Natural killer cell treated with Interleukin-12 subunit alpha and Interleukin-12 subunit beta and Interleukin-15 and Interleukin-18, amount 100 ng/mL, for 72 hours (primary cell): Measurements from ENCODE around the gene F11. TPM values are rescaled to one million over a fixed set of nuclear protein-coding genes. Genes with fewer than 3 reads are reported as not detected.

Experiments
- ATAC-seq, 2 donors: fragments of 150-1000 bp; cut with Tn5 transposase in 1 of 2; sonication (Bioruptor Pico), chemical (Tn5 transposase) in 1 of 2; 2 replicates each; pipeline ENCODE4 v1.10.0; 2021
- DNase-seq: peaks from one replicate; pipeline ENCODE4 v3.0.0; 2022; ENCODE audit warnings: low spot score
- H3K27ac Mint-ChIP-seq, 2 donors: 1 replicate in 1 of 2; 2 replicates in 1 of 2; pipeline ENCODE4 v1.8.0; 2022; ENCODE audit warnings: mixed read lengths in 2 of 2, mild to moderate bottlenecking in 1 of 2, moderate library complexity in 1 of 2
- H3K27me3 Mint-ChIP-seq, 2 donors: 1 replicate in 1 of 2; 2 replicates in 1 of 2; pipeline ENCODE4 v1.8.0; 2022; ENCODE audit warnings: mixed read lengths in 2 of 2
- H3K36me3 Mint-ChIP-seq: one replicate; pipeline ENCODE4 v1.8.0; 2022; ENCODE audit warnings: mixed read lengths
- H3K4me1 Mint-ChIP-seq, 2 donors: 1 replicate in 1 of 2; 2 replicates in 1 of 2; pipeline ENCODE4 v1.8.0; 2022; ENCODE audit warnings: low read depth in 2 of 2, mixed read lengths in 2 of 2, mild to moderate bottlenecking in 1 of 2
- H3K4me3 Mint-ChIP-seq: one replicate; pipeline ENCODE4 v1.8.0; 2022; ENCODE audit warnings: mixed read lengths
- H3K9me3 Mint-ChIP-seq: 2 replicates; pipeline ENCODE4 v1.8.0; 2022; ENCODE audit warnings: mixed read lengths
- total RNA-seq, 2 donors: library from RNA; stranded (reverse); gene quantifications; one replicate each; pipeline ENCODE4 v1.2.3, GENCODE V29; 2022

The F11 gene
- total RNA-seq, result not detected

DNA sequence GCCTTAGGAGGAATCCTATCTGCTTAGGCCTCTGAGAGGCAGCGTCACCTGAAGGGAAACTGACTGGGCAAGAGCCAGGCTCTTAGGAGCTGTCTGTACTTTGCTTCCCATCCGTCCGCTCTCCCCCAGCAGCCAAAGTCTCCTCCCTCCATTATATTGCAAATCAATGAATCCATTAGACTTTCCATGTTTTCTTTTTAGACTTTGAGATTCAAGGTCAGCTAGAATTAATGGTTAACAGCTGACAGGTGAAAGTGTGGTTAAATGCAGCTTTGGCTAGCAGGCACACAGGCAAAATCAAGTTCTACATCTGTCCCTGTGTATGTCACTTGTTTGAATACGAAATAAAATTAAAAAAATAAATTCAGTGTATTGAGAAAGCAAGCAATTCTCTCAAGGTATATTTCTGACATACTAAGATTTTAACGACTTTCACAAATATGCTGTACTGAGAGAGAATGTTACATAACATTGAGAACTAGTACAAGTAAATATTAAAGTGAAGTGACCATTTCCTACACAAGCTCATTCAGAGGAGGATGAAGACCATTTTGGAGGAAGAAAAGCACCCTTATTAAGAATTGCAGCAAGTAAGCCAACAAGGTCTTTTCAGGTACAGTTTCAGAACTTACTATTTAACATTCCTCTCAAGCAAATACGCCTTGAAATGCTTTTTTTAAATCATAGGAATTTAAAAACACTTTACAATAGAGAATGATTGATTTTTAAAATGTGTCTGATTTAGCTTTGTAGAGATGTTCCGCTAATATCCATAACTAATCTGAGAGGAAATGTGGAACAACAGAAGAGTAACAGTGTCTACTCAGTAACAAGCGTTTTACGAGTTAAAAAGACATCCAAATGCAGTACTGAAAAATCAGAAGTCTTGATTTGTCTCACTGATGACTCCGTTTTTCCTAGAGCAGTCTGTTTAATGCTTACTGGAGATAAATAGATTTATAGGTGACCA, at the start of gene F11:
Gene F11, plus strand, starts transcription at position 507 of the 970 bp plus-strand sequence. CDS start 948 bp downstream, outside the sequence.
- H3K9me3 Mint-ChIP-seq, result no peaks in the 10 kb centered on the region
- H3K4me3 Mint-ChIP-seq, result no peak within 1 kb of the TSS
- no peak within 1 kb of the TSS for H3K27ac Mint-ChIP-seq
- DNase-seq (no peak), ATAC-seq (no peak)
- H3K4me1 Mint-ChIP-seq, result no peaks in the 10 kb centered on the region
- H3K27me3 Mint-ChIP-seq, result peaks cover 27 to 46% of the 10 kb centered on the region in 2 donors
- H3K36me3 Mint-ChIP-seq, result no peaks in the 10 kb centered on the region

DNA sequence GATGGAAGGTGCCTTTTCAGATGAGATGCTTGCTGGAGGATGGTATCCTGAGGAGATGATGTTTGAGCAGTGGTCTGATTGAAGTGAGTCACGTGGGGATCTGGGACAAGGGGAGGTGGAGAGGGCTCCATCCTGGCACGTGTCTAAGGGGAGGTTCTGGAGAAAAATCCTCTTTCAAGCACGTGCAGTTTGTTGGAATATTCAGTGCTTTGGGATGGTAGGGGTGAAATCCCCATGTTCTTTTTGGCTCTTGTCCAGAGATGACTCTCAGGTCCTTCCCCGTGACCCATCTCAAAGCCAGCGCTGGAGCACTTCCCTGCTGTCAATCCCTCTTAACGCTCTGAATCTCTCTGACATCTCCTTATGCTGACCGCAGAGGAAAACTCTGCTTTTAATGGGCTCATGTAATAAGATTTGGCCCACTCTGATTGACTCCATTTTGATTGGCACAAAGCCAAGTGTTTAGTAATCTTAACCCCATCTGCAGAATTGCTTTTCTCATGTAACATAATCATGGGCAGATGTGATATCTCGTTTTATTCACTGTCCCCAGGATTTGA, 49.4 kb upstream of the F11 start:
- Mint-ChIP-seq H3K27me3 (peaks cover 4 to 7% of the 10 kb centered on the region in 2 donors), H3K4me1 (no peaks in the 10 kb centered on the region), H3K36me3 (peaks cover 4% of the 10 kb centered on the region), H3K4me3 (no peak overlapping the region), H3K27ac (no peak overlapping the region), H3K9me3 (no peaks in the 10 kb centered on the region)
- DNase-seq, result no peak
- ATAC-seq, result no peak

DNA sequence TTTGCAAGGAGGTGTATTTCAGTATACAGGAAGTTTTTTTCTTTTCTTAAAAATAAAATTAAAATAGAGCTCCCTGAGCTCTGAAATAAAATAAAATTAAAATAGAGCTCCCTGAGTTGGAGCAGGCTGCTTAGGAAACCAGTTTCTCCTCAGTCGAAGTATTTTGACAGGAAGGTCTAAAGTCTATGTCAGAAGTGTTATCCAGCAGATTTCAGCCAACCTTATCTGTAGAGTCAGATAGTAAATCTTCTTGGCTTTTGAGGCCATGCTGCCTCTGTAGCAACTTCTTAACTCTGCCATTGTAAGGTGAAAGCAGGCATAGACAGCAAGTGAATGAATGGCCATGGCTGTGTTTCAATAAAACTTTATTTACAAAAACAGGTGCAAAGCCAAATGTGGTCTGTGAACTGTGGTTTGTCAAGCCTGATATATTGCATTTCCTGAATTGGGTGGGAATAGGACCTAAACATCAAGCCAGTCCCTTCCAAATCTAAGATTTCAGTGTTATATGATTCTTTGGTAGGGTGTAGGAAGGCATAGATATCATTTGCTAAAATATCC, 48.2 kb upstream of the F11 start:
- Mint-ChIP-seq H3K9me3 (peaks cover under 1% of the 10 kb centered on the region), H3K4me1 (no peaks in the 10 kb centered on the region), H3K4me3 (no peak overlapping the region), H3K27ac (no peak overlapping the region), H3K27me3 (peaks cover 4 to 17% of the 10 kb centered on the region in 2 donors), H3K36me3 (peaks cover 6% of the 10 kb centered on the region)
- ATAC-seq (no peak), DNase-seq (no peak)

DNA sequence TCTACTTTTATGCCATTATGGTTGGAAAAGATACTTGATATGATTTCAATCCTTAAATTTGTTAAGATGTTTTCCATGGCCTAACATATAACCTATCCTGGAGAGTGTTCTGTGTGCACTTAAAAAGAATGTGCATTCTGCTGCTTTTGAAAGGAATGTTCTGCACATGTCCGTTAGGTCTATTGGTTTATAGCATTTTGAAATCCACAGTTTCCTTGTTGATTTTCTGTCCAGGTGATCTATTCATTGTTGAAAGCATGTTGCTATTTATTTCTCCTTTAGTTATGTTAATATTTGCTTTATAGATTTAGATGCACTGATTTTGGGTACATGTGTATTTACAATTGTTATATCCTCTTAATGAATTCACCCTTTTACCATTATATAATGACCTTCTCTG, 44.4 kb upstream of the F11 start:
- no peak overlapping the region for H3K27ac Mint-ChIP-seq
- no peak for ATAC-seq
- H3K36me3 Mint-ChIP-seq, result peaks cover 28% of the 10 kb centered on the region
- no peaks in the 10 kb centered on the region for H3K4me1 Mint-ChIP-seq
- H3K27me3 Mint-ChIP-seq, result peaks cover 4 to 24% of the 10 kb centered on the region in 2 donors
- H3K9me3 Mint-ChIP-seq, result peaks cover 11% of the 10 kb centered on the region
- no peak overlapping the region for H3K4me3 Mint-ChIP-seq
- DNase-seq, result no peak

DNA sequence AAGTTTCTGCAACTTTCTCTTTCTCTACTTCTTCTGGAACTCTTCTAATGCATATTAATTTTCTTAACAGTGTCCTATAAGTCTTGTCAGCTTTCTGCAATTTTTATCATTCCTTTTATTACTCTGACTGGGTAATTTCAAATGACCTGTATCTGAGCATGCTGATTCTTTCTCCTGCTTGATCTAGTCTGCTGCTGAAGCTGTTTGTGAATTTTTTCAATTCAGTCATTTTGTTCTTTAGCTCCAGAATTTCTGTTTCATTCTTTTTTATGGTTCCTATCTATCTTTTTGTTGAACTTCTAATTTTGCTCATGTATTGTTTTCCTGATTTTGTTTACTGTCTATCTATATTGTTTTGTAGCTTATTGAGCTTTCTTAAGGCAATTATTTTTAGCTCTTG, 40.1 kb upstream of the F11 start:
- Mint-ChIP-seq H3K36me3 (peaks cover 33% of the 10 kb centered on the region), H3K27me3 (peaks cover 4 to 24% of the 10 kb centered on the region in 2 donors), H3K27ac (no peak overlapping the region), H3K4me1 (no peaks in the 10 kb centered on the region), H3K9me3 (peaks cover 11% of the 10 kb centered on the region), H3K4me3 (no peak overlapping the region)
- ATAC-seq, result no peak
- no peak for DNase-seq

DNA sequence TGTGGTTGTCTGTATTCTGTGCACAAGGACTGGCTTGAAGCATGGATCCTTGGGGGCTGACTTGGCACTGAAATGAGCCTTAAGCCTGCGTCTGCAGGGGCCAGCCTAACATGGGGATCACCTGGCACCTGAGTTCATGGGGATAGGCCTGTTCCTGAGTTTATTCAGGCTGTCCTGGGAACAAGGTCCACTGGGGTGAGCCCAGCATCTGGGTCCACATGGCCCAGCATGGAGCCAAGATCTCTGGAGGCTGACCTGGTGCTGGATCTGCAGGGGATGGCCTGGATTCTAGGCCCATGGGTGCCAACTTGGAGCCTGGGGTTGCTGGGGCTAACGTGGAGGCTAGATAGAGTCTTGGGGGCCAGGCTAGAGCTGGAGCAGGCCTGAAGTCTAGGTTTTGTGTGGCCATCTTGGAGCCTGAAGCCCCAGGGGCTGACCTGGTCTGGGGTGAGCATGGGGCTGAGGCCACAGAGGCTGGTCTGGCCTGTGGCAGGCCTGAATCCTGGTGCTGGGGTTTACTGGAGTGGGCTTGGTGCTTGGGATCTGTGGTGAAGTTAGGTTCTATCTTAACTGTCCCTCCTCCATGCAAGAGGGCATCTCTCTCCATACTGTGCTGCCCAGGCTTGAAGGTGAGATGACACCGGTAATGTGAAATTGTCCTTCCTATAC, 39.3 kb upstream of the F11 start:
- peaks cover 29% of the 10 kb centered on the region for H3K36me3 Mint-ChIP-seq
- H3K9me3 Mint-ChIP-seq, result peaks cover 11% of the 10 kb centered on the region
- DNase-seq, result no peak
- H3K27me3 Mint-ChIP-seq, result peaks cover 0 to 16% of the 10 kb centered on the region in 2 donors
- ATAC-seq, result no peak
- H3K27ac Mint-ChIP-seq, result no peak overlapping the region
- H3K4me3 Mint-ChIP-seq, result no peak overlapping the region
- no peaks in the 10 kb centered on the region for H3K4me1 Mint-ChIP-seq

DNA sequence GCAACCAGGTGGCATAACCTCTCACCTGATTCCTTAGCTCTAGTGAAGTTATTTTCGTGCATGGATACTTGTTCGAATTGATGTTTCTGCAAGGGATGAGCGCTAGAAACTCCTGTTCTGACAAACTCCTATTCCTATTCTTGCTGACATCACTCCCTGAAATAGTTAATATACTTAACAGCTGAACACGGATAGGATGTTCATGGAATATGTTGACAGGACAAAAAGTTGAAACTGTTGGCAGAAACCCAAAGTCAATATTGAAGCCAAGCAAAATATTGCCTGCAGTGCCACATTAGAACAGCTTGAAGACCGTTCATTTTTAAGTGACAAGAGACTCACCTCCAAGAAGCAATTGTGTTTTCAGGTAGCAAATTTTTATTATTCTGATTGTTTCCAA, 38.8 kb upstream of the F11 start, which contains the start of gene KLKB1:
Gene KLKB1, plus strand, starts transcription at position 287 of the 400 bp plus-strand sequence. CDS start 689 bp downstream, outside the sequence.
- DNase-seq (no peak), ATAC-seq (no peak)
- Mint-ChIP-seq H3K4me3 (no peak within 1 kb of the TSS), H3K36me3 (peaks cover 29% of the 10 kb centered on the region), H3K27me3 (peaks cover 0 to 11% of the 10 kb centered on the region in 2 donors), H3K27ac (no peak within 1 kb of the TSS), H3K9me3 (peaks cover 11% of the 10 kb centered on the region), H3K4me1 (no peaks in the 10 kb centered on the region)

DNA sequence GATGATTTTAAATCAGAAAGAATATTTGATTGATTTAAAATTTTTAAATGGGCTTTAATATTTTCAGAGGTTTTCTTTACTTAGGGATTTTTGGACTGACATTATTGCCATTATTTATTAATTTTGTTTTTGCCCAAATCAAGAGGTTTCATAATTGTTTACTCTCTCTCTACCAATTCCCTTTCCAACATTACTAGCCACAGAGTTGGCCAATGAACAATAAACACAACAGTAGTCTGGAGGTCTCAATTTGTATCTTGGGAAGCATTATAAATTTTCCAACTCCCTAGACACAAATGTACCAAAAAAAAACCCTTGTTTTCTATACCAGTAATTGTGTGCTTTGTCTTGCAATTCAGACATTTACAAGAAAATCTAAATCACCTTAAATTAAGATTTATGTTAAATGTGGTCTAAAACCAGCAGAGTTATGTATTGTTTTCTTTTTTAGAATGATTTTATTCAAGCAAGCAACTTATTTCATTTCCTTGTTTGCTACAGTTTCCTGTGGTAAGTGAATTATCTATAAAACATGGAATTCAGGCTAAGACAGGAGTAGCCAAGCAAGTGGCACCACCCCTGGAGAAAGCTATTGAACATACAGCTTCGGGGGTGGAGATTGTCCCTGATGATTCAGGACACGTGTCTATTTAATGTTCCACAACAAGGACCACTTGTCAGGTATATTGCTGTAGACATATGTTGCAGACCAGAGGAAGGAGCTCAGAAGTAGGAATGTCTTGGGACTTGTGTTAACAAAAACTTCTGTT, 38.1 kb upstream of the F11 start:
- peaks cover 0 to 6% of the 10 kb centered on the region in 2 donors for H3K27me3 Mint-ChIP-seq
- ATAC-seq (no peak), DNase-seq (no peak)
- no peak overlapping the region for H3K27ac Mint-ChIP-seq
- peaks cover 10% of the 10 kb centered on the region for H3K9me3 Mint-ChIP-seq
- peaks cover 26% of the 10 kb centered on the region for H3K36me3 Mint-ChIP-seq
- H3K4me3 Mint-ChIP-seq, result no peak overlapping the region
- no peaks in the 10 kb centered on the region for H3K4me1 Mint-ChIP-seq

DNA sequence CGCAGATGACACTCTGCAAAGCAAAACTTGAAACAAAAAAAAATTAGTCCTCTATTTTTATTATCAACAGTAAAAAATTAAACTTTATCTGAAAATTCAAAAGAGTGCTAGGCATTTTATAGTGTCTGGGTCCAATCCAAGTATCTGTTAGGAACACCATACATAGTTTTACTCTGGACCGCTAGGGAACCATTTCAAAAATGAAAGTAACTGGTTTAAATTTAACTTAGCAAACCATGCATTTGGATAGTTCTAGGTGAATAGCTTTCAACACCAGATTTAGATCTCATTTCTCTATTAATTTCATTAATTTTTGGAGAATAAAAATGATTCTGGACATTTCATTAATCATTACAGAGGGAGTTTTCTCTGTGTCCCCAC, 37.5 kb upstream of the F11 start:
- H3K4me1 Mint-ChIP-seq, result no peaks in the 10 kb centered on the region
- H3K4me3 Mint-ChIP-seq, result no peak overlapping the region
- peaks cover 6% of the 10 kb centered on the region for H3K9me3 Mint-ChIP-seq
- H3K27ac Mint-ChIP-seq, result no peak overlapping the region
- DNase-seq (no peak), ATAC-seq (no peak)
- H3K27me3 Mint-ChIP-seq, result peaks cover 0 to under 1% of the 10 kb centered on the region in 2 donors
- peaks cover 21% of the 10 kb centered on the region for H3K36me3 Mint-ChIP-seq

DNA sequence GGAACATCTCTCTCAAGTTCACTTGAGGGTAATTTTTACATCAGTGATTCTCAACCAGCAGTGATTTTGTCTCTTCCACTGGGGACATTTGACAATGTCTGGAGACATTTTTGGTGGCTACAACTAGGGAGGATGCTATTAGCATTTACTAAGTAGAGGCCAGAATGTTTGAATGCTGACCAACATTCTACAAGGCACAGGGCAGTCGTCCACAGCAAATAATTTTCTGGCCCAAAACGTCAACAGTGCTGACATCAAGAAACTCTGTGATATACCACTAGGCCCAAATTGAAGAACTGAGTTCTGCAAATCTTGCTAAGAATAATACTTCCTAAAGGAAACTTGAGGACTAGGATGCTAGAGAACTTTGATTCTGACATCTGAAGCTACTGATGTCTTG, 31.6 kb upstream of the F11 start:
- no peak overlapping the region for H3K4me3 Mint-ChIP-seq
- H3K9me3 Mint-ChIP-seq, result no peaks in the 10 kb centered on the region
- H3K36me3 Mint-ChIP-seq, result no peaks in the 10 kb centered on the region
- H3K27me3 Mint-ChIP-seq, result no peaks in the 10 kb centered on the region
- H3K4me1 Mint-ChIP-seq, result no peaks in the 10 kb centered on the region
- H3K27ac Mint-ChIP-seq, result no peak overlapping the region
- no peak for DNase-seq
- no peak for ATAC-seq

DNA sequence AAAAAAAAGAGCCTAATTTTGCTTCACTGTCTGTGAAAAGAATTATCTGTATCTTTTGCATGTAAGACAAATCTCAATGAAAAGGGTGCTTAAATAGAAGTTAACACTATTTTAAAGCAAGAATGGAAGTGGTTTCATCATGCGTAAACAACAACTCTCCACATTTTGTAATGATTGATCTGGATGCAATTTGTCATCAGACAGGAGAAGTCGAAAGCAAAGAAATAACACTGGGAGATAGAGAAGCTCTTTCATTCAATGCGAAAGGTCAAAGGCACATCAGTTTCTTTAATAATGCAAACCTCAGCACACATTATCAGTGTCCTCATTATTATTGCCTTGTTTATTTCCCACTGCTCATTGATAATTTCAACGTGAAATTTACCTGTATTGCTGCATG, 29.9 kb upstream of the F11 start:
- DNase-seq (no peak), ATAC-seq (no peak)
- H3K4me3 Mint-ChIP-seq, result no peak overlapping the region
- no peak overlapping the region for H3K27ac Mint-ChIP-seq
- H3K36me3 Mint-ChIP-seq, result no peaks in the 10 kb centered on the region
- no peaks in the 10 kb centered on the region for H3K27me3 Mint-ChIP-seq
- H3K9me3 Mint-ChIP-seq, result no peaks in the 10 kb centered on the region
- no peaks in the 10 kb centered on the region for H3K4me1 Mint-ChIP-seq

DNA sequence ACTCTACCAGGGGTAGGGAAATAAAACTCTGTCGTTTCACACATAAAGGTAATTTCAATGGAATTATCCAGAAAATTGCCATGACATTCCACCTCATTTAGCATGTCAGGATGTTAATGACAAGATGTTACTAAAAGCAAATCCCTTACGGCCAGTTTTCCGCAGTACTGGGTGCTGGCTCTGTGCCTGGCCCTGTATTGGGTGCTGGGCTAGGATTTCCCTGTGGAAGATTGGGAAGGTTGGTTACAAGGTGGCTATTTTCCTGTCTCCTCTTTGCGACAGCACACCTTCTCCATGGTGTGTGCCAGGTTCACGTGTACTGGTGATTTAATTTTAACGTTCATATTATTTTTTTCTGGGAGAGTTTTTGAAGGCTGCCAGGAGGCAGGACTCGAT, 25.5 kb upstream of the F11 start:
- no peak for ATAC-seq
- no peak for DNase-seq

DNA sequence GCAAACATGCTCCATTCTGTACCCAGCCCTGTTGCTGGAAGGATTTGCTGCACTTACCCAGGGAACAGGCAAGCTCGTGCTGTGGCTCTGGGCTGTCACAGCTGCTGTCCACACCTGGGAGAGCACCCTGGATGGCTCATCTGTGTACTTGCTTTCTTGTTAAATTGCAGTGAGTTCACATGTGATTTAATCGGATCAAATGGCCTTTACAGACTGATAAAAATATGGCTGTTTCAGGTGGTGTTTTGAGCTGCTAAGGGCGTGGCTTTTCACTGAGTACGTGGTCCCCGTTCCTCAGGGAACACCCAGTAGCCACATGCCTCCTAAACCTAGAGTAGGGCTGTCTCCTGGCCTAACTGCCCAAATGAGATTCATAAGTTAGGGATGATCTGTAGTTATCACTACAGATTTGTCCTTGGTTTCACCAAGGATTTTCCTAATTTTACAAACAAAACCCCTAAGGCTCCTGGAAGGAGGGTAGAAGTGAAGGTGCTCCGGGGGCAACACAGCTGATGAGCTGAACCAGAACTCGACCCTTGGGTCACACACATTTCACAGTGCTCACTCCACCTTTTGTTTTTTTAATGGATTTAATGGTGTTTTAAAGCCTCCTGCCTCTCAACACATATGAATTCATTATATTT, 25.0 kb upstream of the F11 start:
- ATAC-seq (no peak), DNase-seq (no peak)
- no peaks in the 10 kb centered on the region for H3K27me3 Mint-ChIP-seq
- H3K9me3 Mint-ChIP-seq, result no peaks in the 10 kb centered on the region
- H3K4me3 Mint-ChIP-seq, result no peak overlapping the region
- no peaks in the 10 kb centered on the region for H3K36me3 Mint-ChIP-seq
- no peaks in the 10 kb centered on the region for H3K4me1 Mint-ChIP-seq
- no peak overlapping the region for H3K27ac Mint-ChIP-seq

More for the DNA sequence above, 25.5 kb upstream of the F11 start:
- H3K27me3 Mint-ChIP-seq, result no peaks in the 10 kb centered on the region
- H3K9me3 Mint-ChIP-seq, result no peaks in the 10 kb centered on the region
- no peaks in the 10 kb centered on the region for H3K4me1 Mint-ChIP-seq
- no peaks in the 10 kb centered on the region for H3K36me3 Mint-ChIP-seq
- no peak overlapping the region for H3K4me3 Mint-ChIP-seq
- no peak overlapping the region for H3K27ac Mint-ChIP-seq
